22Rv1 (cell line): Measurements from ENCODE around the gene PITPNM1.
A peak's percentile ranks its signal among the peaks of the same experiment; 100 is the strongest.

Experiments
- H3K27ac ChIP-seq: fragments of 450-650 bp; 2 replicates; pipeline ENCODE4 v1.5.1; 2017
- CTCF ChIP-seq: fragments of 450-650 bp; IDR thresholded peaks from 2 replicates; pipeline ENCODE4 v1.5.1; 2017; ENCODE audit warnings: mild to moderate bottlenecking
- ZFX ChIP-seq: fragments of 450-650 bp; IDR thresholded peaks from 2 replicates; pipeline ENCODE4 v1.6.1; 2017; ENCODE audit warnings: antibody characterized with exemption, borderline replicate concordance

PITPNM1 gene

GRCh38 chr11:67542971-67543370 is 37.8 kb upstream of the PITPNM1 start:
- no peak overlapping the region for H3K27ac ChIP-seq
- no peak for TF ChIP-seq CTCF
- no peak for TF ChIP-seq ZFX

GRCh38 chr11:67542169-67542568 is 37.0 kb upstream of the PITPNM1 start:
- no peak overlapping the region for H3K27ac ChIP-seq
- TF ChIP-seq ZFX (no peak), CTCF (no peak)

- H3K27ac ChIP-seq = no peak overlapping the region
- TF ChIP-seq CTCF (no peak), ZFX (no peak)
These were observed 36.0 kb upstream of the PITPNM1 start for GRCh38 chr11:67541198-67541597.

GRCh38 chr11:67539550-67539949 is 34.4 kb upstream of the PITPNM1 start:
- TF ChIP-seq CTCF = no peak
- no peak for TF ChIP-seq ZFX
- H3K27ac ChIP-seq = 0 out of 2 replicates have a peak overlapping the region, but pooled peaks have one; percentile 8

GRCh38 chr11:67538823-67539505 is 33.8 kb upstream of the PITPNM1 start:
- no peak for TF ChIP-seq CTCF
- TF ChIP-seq ZFX = no peak
- H3K27ac ChIP-seq = 0 out of 2 replicates have a peak overlapping the region, but pooled peaks have one; percentile 8

- no peak overlapping the region for H3K27ac ChIP-seq
- no peak for TF ChIP-seq ZFX
- TF ChIP-seq CTCF = no peak
These were observed 33.1 kb upstream of the PITPNM1 start for GRCh38 chr11:67538306-67538705.

- TF ChIP-seq CTCF (no peak), ZFX (no peak)
- H3K27ac ChIP-seq = no peak overlapping the region
These were observed 30.4 kb upstream of the PITPNM1 start for GRCh38 chr11:67535561-67535960.
